GM12875 (cell line): ENCODE results near the gene SLC7A4.
"Not testable (repeated sequence)": the region's sequence is repeated elsewhere in the genome, so short reads cannot be mapped to it uniquely, and the experiment has no call there.

Experiments used
- H3K4me3 ChIP-seq: one replicate; pipeline ENCODE4 v1.5.1; 2011; ENCODE audit warnings: low read depth, low read length, control low read depth
- TF ChIP-seq, protein P1 (sequence below): IDR thresholded peaks from 2 replicates; pipeline ENCODE4 v1.5.1; 2011; ENCODE audit warnings: low read depth, mild to moderate bottlenecking, control low read depth, inconsistent platforms, low read length, moderate library complexity, borderline replicate concordance; ENCODE audit not compliant: insufficient read depth

The SLC7A4 gene

DNA sequence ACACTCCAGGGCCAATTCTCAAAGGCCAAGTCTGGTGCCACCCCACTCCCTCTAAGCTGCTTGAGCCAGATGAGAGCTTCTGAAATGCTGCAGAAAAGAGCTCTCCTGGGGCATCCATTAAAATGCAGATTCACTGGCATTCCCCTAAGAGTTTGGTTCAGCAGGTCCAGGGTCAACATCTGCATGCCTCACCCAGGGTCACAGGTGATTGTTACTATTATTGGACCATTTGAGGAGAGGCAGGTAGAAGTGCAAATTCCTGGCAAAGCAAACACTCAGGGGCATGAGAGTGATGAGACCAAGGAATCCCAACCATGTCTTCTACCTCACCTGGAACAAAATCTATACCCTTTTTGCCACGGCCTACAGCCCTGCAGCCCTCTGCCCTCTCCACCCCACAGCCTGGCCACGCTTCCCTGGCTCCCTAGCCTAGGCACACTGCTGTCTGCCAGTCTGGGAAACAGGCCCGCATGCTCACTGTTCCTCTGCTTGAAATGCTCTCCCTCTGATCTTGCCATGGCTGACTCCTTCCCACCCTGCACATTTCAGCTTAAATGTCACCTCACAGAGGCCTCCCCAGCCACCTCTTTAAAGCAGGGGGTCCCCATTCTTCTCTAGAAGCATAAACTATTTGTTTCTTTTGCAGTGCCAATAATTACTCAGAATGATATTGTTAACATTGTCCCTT lies 21.8 kb downstream of the SLC7A4 start:
- no peak overlapping the region for H3K4me3 ChIP-seq
- TF ChIP-seq, protein P1, sequence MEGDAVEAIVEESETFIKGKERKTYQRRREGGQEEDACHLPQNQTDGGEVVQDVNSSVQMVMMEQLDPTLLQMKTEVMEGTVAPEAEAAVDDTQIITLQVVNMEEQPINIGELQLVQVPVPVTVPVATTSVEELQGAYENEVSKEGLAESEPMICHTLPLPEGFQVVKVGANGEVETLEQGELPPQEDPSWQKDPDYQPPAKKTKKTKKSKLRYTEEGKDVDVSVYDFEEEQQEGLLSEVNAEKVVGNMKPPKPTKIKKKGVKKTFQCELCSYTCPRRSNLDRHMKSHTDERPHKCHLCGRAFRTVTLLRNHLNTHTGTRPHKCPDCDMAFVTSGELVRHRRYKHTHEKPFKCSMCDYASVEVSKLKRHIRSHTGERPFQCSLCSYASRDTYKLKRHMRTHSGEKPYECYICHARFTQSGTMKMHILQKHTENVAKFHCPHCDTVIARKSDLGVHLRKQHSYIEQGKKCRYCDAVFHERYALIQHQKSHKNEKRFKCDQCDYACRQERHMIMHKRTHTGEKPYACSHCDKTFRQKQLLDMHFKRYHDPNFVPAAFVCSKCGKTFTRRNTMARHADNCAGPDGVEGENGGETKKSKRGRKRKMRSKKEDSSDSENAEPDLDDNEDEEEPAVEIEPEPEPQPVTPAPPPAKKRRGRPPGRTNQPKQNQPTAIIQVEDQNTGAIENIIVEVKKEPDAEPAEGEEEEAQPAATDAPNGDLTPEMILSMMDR: no peak

DNA sequence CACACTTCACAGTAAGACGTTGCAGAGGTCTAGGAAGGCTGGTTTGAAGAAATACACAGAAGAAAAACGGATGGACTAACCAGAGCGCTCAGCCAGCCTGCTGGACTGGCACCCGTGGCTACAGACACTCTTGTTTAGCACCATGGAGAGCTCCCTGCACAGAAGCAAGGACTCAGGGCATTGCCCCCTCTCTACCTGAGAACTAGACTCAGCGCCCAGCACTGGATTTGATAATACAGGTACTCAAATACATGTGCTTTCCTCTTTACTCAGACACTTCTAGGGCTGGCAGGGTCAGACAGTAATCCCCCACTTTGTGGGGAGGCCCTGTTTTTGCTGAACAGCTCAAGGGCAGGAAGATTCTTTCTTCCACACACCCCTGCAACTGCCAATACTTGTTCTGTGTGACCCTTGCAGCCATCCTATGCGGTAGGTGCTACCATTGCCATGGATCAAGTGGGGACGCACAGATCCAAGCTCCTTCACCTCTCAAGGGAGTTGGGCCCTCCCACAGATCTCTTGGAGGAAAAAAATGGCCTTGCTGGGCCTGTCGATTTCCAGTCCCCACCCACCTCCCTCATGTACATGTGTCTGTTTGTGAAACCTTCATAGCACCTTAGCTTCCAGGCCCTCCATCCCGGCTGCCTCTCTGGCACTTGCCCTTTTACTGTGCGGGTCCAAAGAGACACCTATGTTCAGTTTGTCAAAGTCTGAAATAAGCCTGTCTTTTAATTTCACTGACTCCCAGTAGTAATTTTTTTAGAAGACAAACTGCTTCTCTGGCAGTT lies 22.5 kb downstream of the SLC7A4 start:
- no peak overlapping the region for H3K4me3 ChIP-seq
- TF ChIP-seq, protein P1: no peak

DNA sequence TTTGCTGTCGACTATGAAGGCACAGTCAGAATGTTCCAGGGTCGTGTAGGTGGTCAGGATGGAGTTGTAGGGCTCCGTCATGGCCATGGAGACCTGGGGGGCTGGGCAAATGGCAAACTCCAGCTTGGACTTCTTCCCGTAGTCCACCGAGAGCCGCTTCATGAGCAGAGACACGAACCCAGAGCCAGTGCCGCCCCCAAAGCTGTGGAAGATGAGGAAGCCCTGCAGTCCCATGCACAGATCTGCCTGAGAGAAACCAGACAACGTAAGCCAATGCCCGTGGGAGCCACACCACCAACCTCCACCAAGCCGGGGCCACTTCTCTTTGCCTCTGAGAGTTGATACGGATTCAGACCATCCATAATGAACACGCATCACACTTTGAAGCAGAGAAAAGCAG lies 23.2 kb downstream of the SLC7A4 start:
- H3K4me3 ChIP-seq: not testable (repeated sequence)

DNA sequence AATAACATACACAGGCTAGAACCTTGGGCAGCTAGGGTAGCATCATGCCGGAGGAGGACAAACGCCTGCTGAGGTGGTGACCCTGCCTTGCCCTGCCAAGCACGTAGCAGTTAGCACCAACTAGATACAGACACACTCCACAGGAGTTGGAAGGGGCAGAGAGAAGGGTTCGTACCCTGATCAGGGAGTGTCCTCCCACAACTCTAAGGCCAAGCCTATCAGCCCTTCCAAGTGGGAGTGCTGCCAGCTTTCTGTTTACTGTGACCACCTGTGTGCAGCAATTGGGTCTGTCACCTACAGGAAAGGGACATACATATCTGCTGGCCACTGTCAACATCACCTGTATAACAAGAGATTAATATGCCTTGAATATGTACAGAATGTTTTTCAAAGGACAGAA lies 28.6 kb downstream of the SLC7A4 start:
- no peak overlapping the region for H3K4me3 ChIP-seq
- TF ChIP-seq, protein P1: no peak

DNA sequence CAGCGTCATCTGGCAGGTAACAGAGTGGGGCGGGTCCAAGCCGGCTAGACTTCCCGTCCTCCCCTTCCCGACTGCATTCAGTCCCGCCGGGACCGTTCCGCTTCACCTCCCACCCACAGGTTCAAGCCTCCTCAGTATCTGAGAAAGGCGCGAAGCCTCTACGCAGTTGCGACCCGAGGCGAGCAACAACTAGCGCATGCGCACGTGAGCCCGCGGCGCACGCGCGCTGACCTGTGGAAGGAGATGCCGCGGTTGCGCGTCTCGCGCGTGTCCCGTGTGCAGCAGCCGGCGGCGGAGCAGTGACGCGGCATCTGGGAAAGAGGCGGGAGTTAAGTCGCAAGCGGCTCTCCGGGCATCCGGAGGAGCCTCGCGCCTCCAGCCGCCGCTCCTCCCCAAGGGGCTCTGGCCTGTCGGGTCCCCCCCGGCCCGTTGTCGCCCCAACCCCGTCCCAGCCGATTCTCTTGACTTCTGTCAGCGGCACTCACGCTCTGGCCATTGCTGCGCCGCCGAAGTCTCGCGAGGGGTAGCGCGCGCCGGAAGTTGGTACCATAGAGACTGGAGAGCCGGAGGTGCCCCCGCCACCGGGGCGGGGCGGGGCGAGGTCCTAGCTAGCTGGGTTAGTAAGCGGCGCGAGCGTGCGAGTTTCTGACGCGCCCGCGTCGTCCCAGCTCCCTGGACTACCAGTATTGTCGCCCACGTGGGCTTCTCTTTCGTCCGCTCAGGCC lies 30.6 kb downstream of the SLC7A4 start, which contains the start of gene THAP7:
THAP7 (minus strand) TSS at position 518 of the 725 bp plus-strand sequence; CDS start at position 311, 207 bp downstream.
- TF ChIP-seq, protein P1: no peak
- peak within 1 kb of the TSS; percentile 78 for H3K4me3 ChIP-seq

DNA sequence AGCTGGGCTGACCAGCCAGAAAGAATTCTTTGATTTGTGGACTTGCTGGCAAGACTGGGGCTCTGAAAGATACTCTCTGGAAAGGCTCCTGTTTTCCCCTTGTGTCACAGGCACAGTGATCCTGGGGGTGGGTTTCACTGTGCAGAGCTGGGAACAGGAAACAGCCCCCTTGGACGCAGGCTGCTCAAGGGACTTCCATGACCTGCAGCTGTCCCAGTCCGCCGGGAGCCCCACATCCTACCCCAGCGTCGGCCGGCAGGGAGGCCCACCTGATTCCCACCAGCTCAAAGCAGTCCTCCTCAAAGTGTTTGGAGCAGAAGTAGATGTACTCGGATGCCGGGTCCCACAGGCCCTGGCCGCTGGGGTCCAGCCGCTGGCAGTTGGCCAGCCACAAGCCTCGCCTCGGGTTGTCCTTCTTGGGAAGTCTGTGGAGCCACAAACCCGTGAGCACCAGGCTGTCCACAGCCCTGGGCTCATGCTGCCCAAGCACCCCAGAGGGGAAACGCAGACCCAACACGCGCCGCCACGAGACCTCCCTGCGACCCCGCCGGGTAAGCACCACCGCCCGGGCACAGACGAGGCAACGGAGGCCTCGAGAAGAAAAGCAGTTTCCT lies 31.3 kb downstream of the SLC7A4 start:
- TF ChIP-seq, protein P1: no peak
- H3K4me3 ChIP-seq: peak overlapping the region; percentile 78

DNA sequence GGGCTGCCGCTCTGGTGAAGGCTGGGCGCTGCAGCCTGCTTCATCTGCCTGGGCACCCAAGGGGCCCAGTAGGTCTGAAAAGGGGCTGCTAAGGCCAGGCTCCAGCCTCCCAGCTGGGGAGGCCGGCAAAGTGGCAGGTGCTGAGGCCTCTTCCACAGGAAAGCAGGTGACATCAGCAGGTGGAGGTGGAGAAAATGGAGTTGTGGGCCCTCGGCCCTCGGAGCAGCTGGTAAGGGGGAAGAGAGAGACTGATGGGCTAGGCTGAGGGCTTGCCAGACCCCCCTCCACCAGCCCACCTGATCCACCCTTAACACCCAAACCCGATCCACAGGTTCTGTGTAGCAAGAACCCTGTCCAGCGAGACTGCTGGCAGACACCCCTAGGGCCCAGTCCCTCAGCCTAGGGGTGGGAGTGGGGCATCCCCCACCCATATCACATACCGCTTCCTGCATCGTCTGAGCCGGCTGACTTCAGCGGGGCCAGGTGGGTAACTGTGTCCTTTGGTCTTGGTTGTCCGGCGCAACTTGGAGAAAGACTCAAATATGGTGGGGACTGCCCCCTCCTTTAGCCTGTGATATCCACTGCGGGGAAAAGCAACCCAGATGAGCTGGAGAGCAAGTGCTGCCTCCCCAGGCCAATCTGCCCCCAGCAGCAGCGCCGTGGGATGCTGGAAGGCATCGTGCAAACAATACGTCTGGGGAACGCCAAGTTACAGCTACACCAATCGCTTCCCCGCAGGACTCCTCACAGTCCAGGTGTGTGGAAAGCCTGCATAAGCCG lies 32.0 kb downstream of the SLC7A4 start:
- H3K4me3 ChIP-seq: peak overlapping the region; percentile 78
- TF ChIP-seq, protein P1: no peak
